Measurements from ENCODE around the gene RABGAP1L.

The RABGAP1L gene

GRCh38 chr1:174998569-174999215 is 839.4 kb downstream of the RABGAP1L start:
- peak overlapping the region; percentile 97 for H3K27ac ChIP-seq
- peak overlapping the region; percentile 98 for H3K4me3 ChIP-seq (IDR thresholded peaks at IDR 0.05; ENCODE audit: insufficient read depth, low read depth, low read length)
- peaks cover 63% of the 10 kb centered on the region for H3K4me1 ChIP-seq (ENCODE audit: low read depth, poor library complexity, severe bottlenecking)
- H3K36me3 ChIP-seq (ENCODE audit: insufficient read depth) = no peaks in the 10 kb centered on the region
- TF ChIP-seq CTCF (conservative IDR thresholded peaks at IDR 0.05; ENCODE audit: low read depth, low read length) = peak; percentile 97
- no peaks in the 10 kb centered on the region for H3K27me3 ChIP-seq (ENCODE audit: insufficient read depth, low read depth)
- H4K20me1 ChIP-seq (ENCODE audit: insufficient read depth) = peaks cover 19% of the 10 kb centered on the region
- peak overlapping the region; percentile 72 for H2AFZ ChIP-seq (ENCODE audit: low read depth)
- peaks cover 38% of the 10 kb centered on the region for H3K79me2 ChIP-seq (ENCODE audit: insufficient read depth, low read depth)
- H3K4me2 ChIP-seq = peak overlapping the region; percentile 85
- H3K9ac ChIP-seq = peak overlapping the region; percentile 97

GRCh38 chr1:174999216-174999935 is 840.1 kb downstream of the RABGAP1L start:
- H3K36me3 ChIP-seq (ENCODE audit: insufficient read depth) = no peaks in the 10 kb centered on the region
- H3K4me3 ChIP-seq (IDR thresholded peaks at IDR 0.05; ENCODE audit: insufficient read depth, low read depth, low read length) = peak overlapping the region; percentile 98
- peak overlapping the region; percentile 97 for H3K27ac ChIP-seq
- no peaks in the 10 kb centered on the region for H3K27me3 ChIP-seq (ENCODE audit: insufficient read depth, low read depth)
- H2AFZ ChIP-seq (ENCODE audit: low read depth) = peak overlapping the region; percentile 72
- H3K9ac ChIP-seq = peak overlapping the region; percentile 97
- H3K79me2 ChIP-seq (ENCODE audit: insufficient read depth, low read depth) = peaks cover 45% of the 10 kb centered on the region
- H3K4me1 ChIP-seq (ENCODE audit: low read depth, poor library complexity, severe bottlenecking) = peaks cover 70% of the 10 kb centered on the region
- no peak for TF ChIP-seq CTCF (conservative IDR thresholded peaks at IDR 0.05; ENCODE audit: low read depth, low read length)
- peaks cover 26% of the 10 kb centered on the region for H4K20me1 ChIP-seq (ENCODE audit: insufficient read depth)
- peak overlapping the region; percentile 85 for H3K4me2 ChIP-seq

GRCh38 chr1:174999936-175000696 is 840.8 kb downstream of the RABGAP1L start, which contains the start of gene CACYBP:
TSS of gene CACYBP (plus strand) at chr1:174999947. CDS start at chr1:175000181, 234 bp downstream.
- peak within 1 kb of the TSS; percentile 98 for H3K4me3 ChIP-seq (IDR thresholded peaks at IDR 0.05; ENCODE audit: insufficient read depth, low read depth, low read length)
- peak within 1 kb of the TSS; percentile 97 for H3K27ac ChIP-seq
- H2AFZ ChIP-seq (ENCODE audit: low read depth) = peak within 1 kb of the TSS; percentile 72
- H3K4me1 ChIP-seq (ENCODE audit: low read depth, poor library complexity, severe bottlenecking) = peaks cover 71% of the 10 kb centered on the region
- H3K27me3 ChIP-seq (ENCODE audit: insufficient read depth, low read depth) = no peaks in the 10 kb centered on the region
- H3K79me2 ChIP-seq (ENCODE audit: insufficient read depth, low read depth) = peaks cover 52% of the 10 kb centered on the region
- H4K20me1 ChIP-seq (ENCODE audit: insufficient read depth) = peaks cover 31% of the 10 kb centered on the region
- peak within 1 kb of the TSS; percentile 86 for H3K4me2 ChIP-seq
- peak within 1 kb of the TSS; percentile 97 for H3K9ac ChIP-seq
- H3K36me3 ChIP-seq (ENCODE audit: insufficient read depth) = peaks cover under 1% of the 10 kb centered on the region; the same call in 1 of the 2 replicates
- TF ChIP-seq CTCF (conservative IDR thresholded peaks at IDR 0.05; ENCODE audit: low read depth, low read length) = 0 out of 2 replicates have a peak, but pooled peaks have one; percentile 17

GRCh38 chr1:175000697-175001187 is 841.4 kb downstream of the RABGAP1L start:
- Histone ChIP-seq H2AFZ (ENCODE audit: low read depth) (peak overlapping the region; percentile 56), H3K27ac (peak overlapping the region; percentile 74), H3K9ac (peak overlapping the region; percentile 97), H4K20me1 (ENCODE audit: insufficient read depth) (peaks cover 31% of the 10 kb centered on the region), H3K79me2 (ENCODE audit: insufficient read depth, low read depth) (peaks cover 58% of the 10 kb centered on the region), H3K36me3 (ENCODE audit: insufficient read depth) (peaks cover 5% of the 10 kb centered on the region; the same call in 1 of the 2 replicates), H3K27me3 (ENCODE audit: insufficient read depth, low read depth) (no peaks in the 10 kb centered on the region), H3K4me3 (IDR thresholded peaks at IDR 0.05; ENCODE audit: insufficient read depth, low read depth, low read length) (peak overlapping the region; percentile 90), H3K4me2 (peak overlapping the region; percentile 86), H3K4me1 (ENCODE audit: low read depth, poor library complexity, severe bottlenecking) (peaks cover 66% of the 10 kb centered on the region)
- no peak for TF ChIP-seq CTCF (conservative IDR thresholded peaks at IDR 0.05; ENCODE audit: low read depth, low read length)
